SH-SY5Y (cell line): ENCODE measurements around the gene BTNL3.

Experiments
- GATA2 ChIP-seq: IDR thresholded peaks from 2 replicates; pipeline ENCODE4 v1.6.1; 2011; ENCODE audit warnings: mild to moderate bottlenecking, low read depth, low read length
- GATA3 ChIP-seq: IDR thresholded peaks from 2 replicates; pipeline ENCODE4 v1.6.1; 2011; ENCODE audit warnings: low read depth, mild to moderate bottlenecking, low read length, moderate library complexity

BTNL3 gene

GRCh38 chr5:181001947-181002346 is 13.3 kb downstream of the BTNL3 start:
- TF ChIP-seq GATA2 = no peak
- TF ChIP-seq GATA3 = no peak

DNA sequence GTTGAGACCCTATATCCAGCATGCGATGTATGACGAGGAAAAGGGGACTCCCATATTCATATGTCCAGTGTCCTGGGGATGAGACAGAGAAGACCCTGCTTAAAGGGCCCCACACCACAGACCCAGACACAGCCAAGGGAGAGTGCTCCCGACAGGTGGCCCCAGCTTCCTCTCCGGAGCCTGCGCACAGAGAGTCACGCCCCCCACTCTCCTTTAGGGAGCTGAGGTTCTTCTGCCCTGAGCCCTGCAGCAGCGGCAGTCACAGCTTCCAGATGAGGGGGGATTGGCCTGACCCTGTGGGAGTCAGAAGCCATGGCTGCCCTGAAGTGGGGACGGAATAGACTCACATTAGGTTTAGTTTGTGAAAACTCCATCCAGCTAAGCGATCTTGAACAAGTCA is 17.1 kb downstream of the BTNL3 start:
- TF ChIP-seq GATA3 (no peak), GATA2 (no peak)

GRCh38 chr5:181008136-181008535 is 19.5 kb downstream of the BTNL3 start:
- no peak for TF ChIP-seq GATA2
- TF ChIP-seq GATA3 = no peak

DNA sequence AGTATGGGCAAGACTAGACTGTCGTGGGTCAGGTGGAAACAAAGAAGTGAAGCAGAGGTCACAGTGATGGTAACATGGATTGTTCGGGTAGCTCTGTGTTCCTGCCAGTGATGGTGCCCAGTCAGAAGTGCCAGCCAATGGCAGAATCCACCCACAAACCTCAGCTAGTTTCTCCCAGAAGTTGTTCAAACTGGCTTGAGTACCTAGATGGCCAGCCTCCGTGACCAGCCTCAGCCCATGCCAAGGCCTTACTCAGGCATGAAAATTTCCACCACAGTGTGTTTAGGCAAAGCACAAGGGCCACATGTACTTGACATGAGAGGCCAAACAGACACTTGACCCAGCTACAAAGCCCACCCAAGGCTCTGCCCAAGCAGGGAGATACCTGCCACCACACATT is 32.0 kb downstream of the BTNL3 start:
- TF ChIP-seq GATA3 (no peak), GATA2 (no peak)

- TF ChIP-seq GATA3 (no peak), GATA2 (no peak)
Measured at GRCh38 chr5:181024245-181025064, 35.8 kb downstream of the BTNL3 start.

- TF ChIP-seq GATA3 (no peak), GATA2 (no peak)
Measured at GRCh38 chr5:181027452-181028031, 38.9 kb downstream of the BTNL3 start.

GRCh38 chr5:181028032-181028819 is 39.6 kb downstream of the BTNL3 start:
- TF ChIP-seq GATA3 = no peak
- TF ChIP-seq GATA2 = no peak

GRCh38 chr5:181031716-181032115 is 43.1 kb downstream of the BTNL3 start:
- TF ChIP-seq GATA2 (no peak), GATA3 (no peak)

DNA sequence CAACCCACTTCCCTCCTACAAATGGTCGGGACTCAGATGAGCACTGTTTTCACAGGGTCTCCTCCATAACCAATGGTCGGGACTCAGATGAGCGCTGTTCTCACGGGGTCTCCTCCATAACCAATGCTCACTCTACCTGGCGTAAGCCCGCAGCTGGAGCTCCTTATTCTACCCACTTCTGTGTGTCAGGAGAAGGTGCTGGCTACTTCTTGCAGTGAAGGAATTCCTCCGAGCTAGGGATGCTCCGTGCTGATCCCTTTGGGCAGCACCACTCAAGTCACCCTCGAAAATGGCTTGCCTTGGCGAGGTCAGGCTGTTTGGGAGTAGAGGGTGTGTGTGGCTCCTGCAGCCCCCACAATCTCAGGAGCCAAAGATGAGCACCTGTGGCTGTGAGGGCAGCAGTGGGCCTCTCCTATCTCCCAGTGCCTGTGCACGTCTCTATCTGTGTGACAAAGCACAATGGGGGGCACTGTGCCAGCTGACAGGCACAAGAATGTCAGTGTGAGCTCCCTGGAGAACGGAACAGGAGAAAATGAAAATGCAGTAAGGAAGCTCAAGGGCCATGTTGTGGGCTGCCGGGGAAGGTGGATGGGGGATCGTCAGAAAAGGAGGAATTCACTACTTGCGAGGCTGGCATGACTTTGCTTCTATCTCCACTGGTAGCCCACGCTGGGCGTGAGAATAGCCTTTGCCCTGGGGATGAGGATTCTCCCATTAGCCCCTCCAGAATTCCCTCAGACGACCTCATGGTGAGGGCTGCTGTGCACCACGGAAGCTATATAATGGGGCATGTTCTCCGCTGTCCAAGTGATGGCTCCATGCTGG is 47.6 kb downstream of the BTNL3 start:
- TF ChIP-seq GATA2 (no peak), GATA3 (no peak)

GRCh38 chr5:181036816-181037364 is 48.2 kb downstream of the BTNL3 start:
- TF ChIP-seq GATA3 (no peak), GATA2 (no peak)

DNA sequence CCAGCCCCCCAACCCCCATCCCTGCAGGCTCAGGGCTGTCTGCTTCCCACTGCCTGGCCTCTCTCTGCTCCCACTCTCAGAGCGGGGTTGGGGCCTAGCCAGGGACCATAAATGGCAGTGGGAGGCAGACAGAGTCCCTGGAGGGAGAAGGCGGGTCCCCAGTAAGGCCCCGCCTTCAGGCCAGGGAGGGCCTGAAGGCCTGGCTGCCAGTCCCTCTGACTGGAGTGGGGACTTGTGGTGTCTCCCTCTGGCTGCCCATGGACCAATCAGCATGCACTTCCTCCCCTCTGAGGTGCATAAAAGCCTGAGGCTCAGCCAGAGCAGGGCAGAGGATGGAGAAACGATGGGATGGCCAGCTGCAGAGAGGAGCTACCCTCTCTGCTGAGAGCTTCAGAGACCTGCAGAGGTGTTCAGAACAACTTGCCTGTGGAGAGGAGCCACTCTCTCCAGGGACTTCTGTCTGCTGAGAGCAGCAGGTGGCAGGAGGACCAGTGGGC is 48.8 kb downstream of the BTNL3 start:
- TF ChIP-seq GATA2 (no peak), GATA3 (no peak)

DNA sequence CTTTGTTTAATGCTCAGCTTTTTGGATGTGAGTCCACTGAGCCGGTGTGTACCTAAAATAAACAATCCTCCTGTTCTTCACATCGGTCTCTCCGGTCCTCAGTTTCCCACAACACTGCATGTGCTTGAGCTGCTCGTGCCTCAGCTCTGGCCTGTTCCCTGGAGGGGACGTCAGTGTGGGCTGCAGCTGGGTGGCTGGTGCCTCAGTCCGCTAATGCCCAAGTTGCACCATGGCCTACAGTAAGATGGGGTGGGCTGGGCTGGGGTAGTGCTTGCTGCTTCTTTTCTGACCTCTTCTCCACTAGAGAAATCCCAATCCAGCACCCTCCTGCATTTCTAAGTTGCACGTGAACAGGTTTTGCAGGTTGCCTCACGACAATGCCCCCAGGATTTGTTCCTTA is 50.8 kb downstream of the BTNL3 start:
- TF ChIP-seq GATA3 (no peak), GATA2 (no peak)

- TF ChIP-seq GATA3 (no peak), GATA2 (no peak)
Measured at GRCh38 chr5:181039931-181040630, 51.4 kb downstream of the BTNL3 start, which contains the start of gene BTNL9. TSS of gene BTNL9 (plus strand) at chr5:181040266. CDS start at chr5:181045490, 5,224 bp downstream.
